ENCODE results near the gene SLC28A1.

DNA sequence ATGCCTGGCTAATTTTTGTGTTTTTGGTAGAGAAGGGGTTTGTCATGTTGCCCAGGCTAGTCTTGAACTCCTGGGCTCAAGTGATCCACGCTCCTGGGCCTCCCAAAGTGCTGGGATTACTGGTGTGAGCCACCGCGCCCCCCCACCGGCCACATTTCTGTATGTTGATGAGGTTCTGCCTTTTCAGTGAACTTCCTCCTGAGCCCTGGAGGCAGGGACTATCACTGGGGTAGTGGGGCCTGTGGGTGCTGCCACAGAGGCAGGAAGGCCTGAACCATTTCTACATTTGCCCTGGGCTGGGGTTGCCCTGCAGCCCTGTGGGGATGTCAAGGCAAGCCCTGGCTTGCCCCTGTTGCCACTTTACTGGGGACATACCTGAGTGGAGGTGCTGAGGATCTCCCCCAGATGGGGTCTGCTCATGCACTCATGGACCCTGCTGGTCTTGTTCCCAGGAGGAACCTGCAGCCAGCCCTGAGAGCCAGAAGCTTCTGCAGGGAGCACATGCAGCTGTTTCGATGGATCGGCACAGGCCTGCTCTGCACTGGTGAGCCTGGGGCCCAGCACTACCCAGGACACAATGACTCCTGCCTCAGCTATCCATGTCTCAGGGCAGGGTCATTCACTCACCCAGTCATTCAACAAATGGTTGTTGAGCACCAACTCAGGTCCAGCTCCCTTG is 5.7 kb downstream of the SLC28A1 start:
- TF ChIP-seq, protein P1, sequence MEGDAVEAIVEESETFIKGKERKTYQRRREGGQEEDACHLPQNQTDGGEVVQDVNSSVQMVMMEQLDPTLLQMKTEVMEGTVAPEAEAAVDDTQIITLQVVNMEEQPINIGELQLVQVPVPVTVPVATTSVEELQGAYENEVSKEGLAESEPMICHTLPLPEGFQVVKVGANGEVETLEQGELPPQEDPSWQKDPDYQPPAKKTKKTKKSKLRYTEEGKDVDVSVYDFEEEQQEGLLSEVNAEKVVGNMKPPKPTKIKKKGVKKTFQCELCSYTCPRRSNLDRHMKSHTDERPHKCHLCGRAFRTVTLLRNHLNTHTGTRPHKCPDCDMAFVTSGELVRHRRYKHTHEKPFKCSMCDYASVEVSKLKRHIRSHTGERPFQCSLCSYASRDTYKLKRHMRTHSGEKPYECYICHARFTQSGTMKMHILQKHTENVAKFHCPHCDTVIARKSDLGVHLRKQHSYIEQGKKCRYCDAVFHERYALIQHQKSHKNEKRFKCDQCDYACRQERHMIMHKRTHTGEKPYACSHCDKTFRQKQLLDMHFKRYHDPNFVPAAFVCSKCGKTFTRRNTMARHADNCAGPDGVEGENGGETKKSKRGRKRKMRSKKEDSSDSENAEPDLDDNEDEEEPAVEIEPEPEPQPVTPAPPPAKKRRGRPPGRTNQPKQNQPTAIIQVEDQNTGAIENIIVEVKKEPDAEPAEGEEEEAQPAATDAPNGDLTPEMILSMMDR (IDR thresholded peaks at IDR 0.05), result no peak
- no peak for TF ChIP-seq POLR2AphosphoS5 (IDR thresholded peaks at IDR 0.05; ENCODE audit: low read depth, low read length)
- TF ChIP-seq TCF7L2 (IDR thresholded peaks at IDR 0.05; ENCODE audit: low read depth, low read length), result no peak

All from Panc1 (cell line).